Epithelial cell of proximal tubule (primary cell): ENCODE results near the gene CDK12. TPM values are rescaled to one million over a fixed set of nuclear protein-coding genes. Genes with fewer than 3 reads are reported as not detected.
"Not testable (repeated sequence)": the region's sequence is repeated elsewhere in the genome, so short reads cannot be mapped to it uniquely, and the experiment has no call there.

Experiments used
- DNase-seq: peaks from one replicate; pipeline ENCODE4 v3.0.0-alpha.2; 2011; ENCODE audit warnings: low read depth
- H3K4me3 ChIP-seq: 2 replicates; pipeline ENCODE4 v1.5.1; 2011; ENCODE audit warnings: low read depth, mild to moderate bottlenecking, low read length
- CTCF ChIP-seq: conservative IDR thresholded peaks from 2 replicates; pipeline ENCODE4 v1.5.1; 2012; ENCODE audit warnings: low read depth, mild to moderate bottlenecking, low read length
- total RNA-seq: library from RNA; depleted of rRNA; stranded (reverse); fragments of >200 nt; gene quantifications from 2 replicates; pipeline ENCODE4 v1.2.3, GENCODE V29; 2015

CDK12 gene
- total RNA-seq: 13.5 and 21.9 TPM in 2 replicates

- TF ChIP-seq CTCF: no peak
- peak within 1 kb of the TSS; percentile 96 for H3K4me3 ChIP-seq
- peak; percentile 96 for DNase-seq
Observed at GRCh38 chr17:39461113-39461925, at the start of gene CDK12. Gene CDK12 (plus strand): TSS chr17:39461486. CDS start chr17:39462072, 586 bp downstream.

- DNase-seq: no peak
- H3K4me3 ChIP-seq: no peak overlapping the region
- TF ChIP-seq CTCF: no peak
Observed at GRCh38 chr17:39416141-39416540, 45.1 kb upstream of the CDK12 start.

GRCh38 chr17:39429600-39429999, 31.7 kb upstream of the CDK12 start:
- no peak for TF ChIP-seq CTCF
- no peak overlapping the region for H3K4me3 ChIP-seq
- no peak for DNase-seq

- H3K4me3 ChIP-seq: not testable (repeated sequence)
Observed at GRCh38 chr17:39439868-39440267, 21.4 kb upstream of the CDK12 start.

GRCh38 chr17:39443326-39443725, 18.0 kb upstream of the CDK12 start:
- TF ChIP-seq CTCF: no peak
- DNase-seq: no peak
- no peak overlapping the region for H3K4me3 ChIP-seq

More at GRCh38 chr17:39439868-39440267, 21.4 kb upstream of the CDK12 start:
- DNase-seq: not testable (repeated sequence)

- no peak for DNase-seq
- TF ChIP-seq CTCF: no peak
- no peak overlapping the region for H3K4me3 ChIP-seq
Observed at GRCh38 chr17:39447561-39447960, 13.7 kb upstream of the CDK12 start.

- peak overlapping the region; percentile 80 for H3K4me3 ChIP-seq
- TF ChIP-seq CTCF: no peak
- DNase-seq: no peak
Observed at GRCh38 chr17:39450051-39450450, 11.2 kb upstream of the CDK12 start.
